Spleen (tissue), 11 donors: ENCODE results near the gene FNBP1. TPM values are rescaled to one million over a fixed set of nuclear protein-coding genes. Genes with fewer than 3 reads are reported as not detected.
"Not testable (repeated sequence)": the region's sequence is repeated elsewhere in the genome, so short reads cannot be mapped to it uniquely, and the experiment has no call there.

Experiments used
- DNase-seq: peaks from one replicate; pipeline ENCODE4 v3.0.0-alpha.2; 2020
- H3K27ac ChIP-seq, 8 donors: fragments of 200-600 bp; sonication (generic) in 7 of 8; 1 replicate in 4 of 8; 2 replicates in 4 of 8; pipeline versions ENCODE4 v1.5.0 to v1.8.0; 2016 to 2021; ENCODE audit warnings: inconsistent platforms in 4 of 8, mild to moderate bottlenecking in 4 of 8, moderate library complexity in 1 of 8
- H3K27me3 ChIP-seq, 7 donors: fragments of 200-600 bp; sonication (generic) in 6 of 7; replicated peaks in 1 of 7; 1 replicate in 4 of 7; 2 replicates in 3 of 7; pipeline versions ENCODE4 v1.5.0 to v1.8.0; 2016 to 2021; ENCODE audit warnings: inconsistent platforms in 3 of 7, mild to moderate bottlenecking in 1 of 7
- H3K36me3 ChIP-seq, 6 donors: fragments of 200-600 bp; sonication (generic) in 5 of 6; 1 replicate in 4 of 6; 2 replicates in 2 of 6; pipeline versions ENCODE4 v1.5.0 to v1.8.0; 2016 to 2021; ENCODE audit warnings: inconsistent platforms in 2 of 6
- H3K4me1 ChIP-seq, 6 donors: fragments of 200-600 bp; sonication (generic) in 5 of 6; 1 replicate in 3 of 6; 2 replicates in 3 of 6; pipeline versions ENCODE4 v1.5.0 to v1.8.0; 2016 to 2021; ENCODE audit warnings: inconsistent platforms in 3 of 6
- H3K4me3 ChIP-seq, 8 donors: fragments of 200-600 bp; sonication (generic) in 7 of 8; 1 replicate in 4 of 8; 2 replicates in 4 of 8; pipeline versions ENCODE4 v1.5.0 to v1.8.0; 2016 to 2021; ENCODE audit warnings: inconsistent platforms in 4 of 8, mild to moderate bottlenecking in 4 of 8, moderate library complexity in 2 of 8
- H3K9me3 ChIP-seq, 8 donors: fragments of 200-600 bp; sonication (generic) in 7 of 8; 1 replicate in 4 of 8; 2 replicates in 4 of 8; pipeline versions ENCODE4 v1.5.0 to v1.8.0; 2016 to 2021; ENCODE audit warnings: inconsistent platforms in 4 of 8
- POLR2A ChIP-seq, 3 donors: fragments of 450-650 bp; IDR thresholded peaks; one replicate each; pipeline ENCODE4 v1.5.1; 2017; ENCODE audit warnings: antibody characterized with exemption in 3 of 3, mild to moderate bottlenecking in 1 of 3
- POLR2AphosphoS5 ChIP-seq, 3 donors: sonication (generic); formaldehyde crosslinking; IDR thresholded peaks; one replicate each; pipeline ENCODE4 v1.5.1; 2017; ENCODE audit warnings: antibody characterized with exemption in 3 of 3
- WGBS, 5 donors: extraction: QIAGEN DNeasy Blood & Tissue Kit in 3 of 5; methylation state at CpG; one replicate each; pipeline versions ENCODE4 v1.1.5 to v1.1.7; 2013 to 2018; 5-methylcytosine and 5-hydroxymethylcytosine counted together
- intact Hi-C: fragments of 100-400 bp; cut with DNase I; formaldehyde crosslinking; loops from one replicate; pipeline ENCODE4 v1.15.0; 2023; ENCODE audit warnings: low total_unique reads
- polyA plus RNA-seq, 3 donors: library from polyadenylated mRNA; stranded (reverse); fragments of 200-250 nt; gene quantifications; one replicate each; pipeline ENCODE4 v1.2.1, GENCODE V29; 2013
- total RNA-seq, 7 donors: library from RNA; depleted of rRNA in 3 of 7; stranded (reverse); fragments of >200 nt in 3 of 7; fragmentation: NEBNext Ultra II Directional in 4 of 7; extraction: Animal tissue kit (Norgen Biotek cat#: 25700) in 4 of 7; gene quantifications; one replicate each; pipeline versions ENCODE4 v1.1.0 to v1.2.1, GENCODE V29; 2016 to 2021
- TF ChIP-seq, protein P1 (sequence below), 11 experiments: fragments of 200-600 bp in 7 of 11; fragments of 450-650 bp in 4 of 11; sonication (generic) in 4 of 11; IDR thresholded peaks in 8 of 11; conservative IDR thresholded peaks in 3 of 11; 1 replicate in 7 of 11; 2 replicates in 4 of 11; pipeline versions ENCODE4 v1.4.0 to v1.8.0; 2016 to 2021; ENCODE audit warnings: antibody characterized with exemption in 11 of 11, inconsistent platforms in 4 of 11, mild to moderate bottlenecking in 1 of 11
- donor health status: healthy with polysubstance abuse.
- donor health status: DM: no; HTN: no; CAD: no; lungs with moderate emphysema.
- donor health status: DM: no; HTN: no; CAD: no.
- donor health status: Bipolar disorder and iron deficiency.
- donor health status: healthy.
- donor health status: DM: no; HTN: no; CAD: no.
- donor health status: DM: yes; HTN: yes; CAD: no.

FNBP1 gene
- total and polyA plus RNA-seq, 10 donors: 40.6 to 156 (median 146) TPM

DNA sequence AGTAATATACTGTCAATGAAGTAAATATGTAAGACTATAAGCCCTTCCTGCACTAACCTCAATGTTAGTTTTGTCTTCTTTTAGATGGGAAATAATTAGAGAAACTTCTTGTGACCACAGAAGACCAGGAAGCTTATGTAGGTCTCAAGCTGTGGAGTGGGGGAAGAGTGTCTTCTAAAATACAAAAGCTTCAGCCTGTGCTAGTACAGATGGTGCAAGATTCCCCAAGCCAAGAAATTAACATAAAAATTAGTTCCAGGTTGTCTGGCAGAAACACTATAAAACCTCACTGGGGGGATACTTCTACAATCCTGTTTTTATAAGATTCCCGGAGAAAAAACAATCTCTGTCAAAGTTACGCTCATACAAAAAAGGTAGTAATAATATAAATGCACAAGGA lies 103.6 kb downstream of the FNBP1 start:
- no peaks in the 10 kb centered on the region for H3K27me3 ChIP-seq
- DNase-seq: no peak
- H3K9me3 ChIP-seq: peaks cover 0 to 16% (median 11%) of the 10 kb centered on the region in 8 donors
- WGBS, 5 donors: 87 to 99% (median 93%) methylated on average over 2 of the region's 2 CpGs
- peaks cover 8 to 82% (median 37%) of the 10 kb centered on the region in 6 donors for H3K4me1 ChIP-seq
- TF ChIP-seq, protein P1, sequence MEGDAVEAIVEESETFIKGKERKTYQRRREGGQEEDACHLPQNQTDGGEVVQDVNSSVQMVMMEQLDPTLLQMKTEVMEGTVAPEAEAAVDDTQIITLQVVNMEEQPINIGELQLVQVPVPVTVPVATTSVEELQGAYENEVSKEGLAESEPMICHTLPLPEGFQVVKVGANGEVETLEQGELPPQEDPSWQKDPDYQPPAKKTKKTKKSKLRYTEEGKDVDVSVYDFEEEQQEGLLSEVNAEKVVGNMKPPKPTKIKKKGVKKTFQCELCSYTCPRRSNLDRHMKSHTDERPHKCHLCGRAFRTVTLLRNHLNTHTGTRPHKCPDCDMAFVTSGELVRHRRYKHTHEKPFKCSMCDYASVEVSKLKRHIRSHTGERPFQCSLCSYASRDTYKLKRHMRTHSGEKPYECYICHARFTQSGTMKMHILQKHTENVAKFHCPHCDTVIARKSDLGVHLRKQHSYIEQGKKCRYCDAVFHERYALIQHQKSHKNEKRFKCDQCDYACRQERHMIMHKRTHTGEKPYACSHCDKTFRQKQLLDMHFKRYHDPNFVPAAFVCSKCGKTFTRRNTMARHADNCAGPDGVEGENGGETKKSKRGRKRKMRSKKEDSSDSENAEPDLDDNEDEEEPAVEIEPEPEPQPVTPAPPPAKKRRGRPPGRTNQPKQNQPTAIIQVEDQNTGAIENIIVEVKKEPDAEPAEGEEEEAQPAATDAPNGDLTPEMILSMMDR (IDR thresholded peaks at IDR 0.05 in 8 of 11, conservative IDR thresholded peaks at IDR 0.05 in 3 of 11): no peak
- no peak for TF ChIP-seq POLR2AphosphoS5 (IDR thresholded peaks at IDR 0.05)
- TF ChIP-seq POLR2A (IDR thresholded peaks at IDR 0.05): no peak
- intact Hi-C loops: no loop called here
- no peak overlapping the region for H3K4me3 ChIP-seq
- H3K36me3 ChIP-seq: peaks cover 0 to 81% (median 9%) of the 10 kb centered on the region in 6 donors
- H3K27ac ChIP-seq: peak overlapping the region in 4 of 8 donors; percentile 23 to 60 (median 49)

- intact Hi-C loops: no loop called here
- WGBS, 5 donors: 39 to 68% (median 45%) methylated on average over 2 of the region's 2 CpGs
- Histone ChIP-seq H3K27me3 (no peaks in the 10 kb centered on the region), H3K4me1 (peaks cover 15 to 82% (median 40%) of the 10 kb centered on the region in 6 donors), H3K36me3 (peaks cover 0 to 72% (median 9%) of the 10 kb centered on the region in 6 donors), H3K4me3 (no peak overlapping the region), H3K27ac (peak overlapping the region in 5 of 8 donors; percentile 23 to 60 (median 43)), H3K9me3 (peaks cover 0 to 16% (median 11%) of the 10 kb centered on the region in 8 donors)
- TF ChIP-seq POLR2AphosphoS5 (IDR thresholded peaks at IDR 0.05) (no peak), POLR2A (IDR thresholded peaks at IDR 0.05) (no peak)
- TF ChIP-seq, protein P1 (IDR thresholded peaks at IDR 0.05 in 8 of 11, conservative IDR thresholded peaks at IDR 0.05 in 3 of 11): no peak
- DNase-seq: no peak
Measured at GRCh38 chr9:129938291-129938979, 104.6 kb downstream of the FNBP1 start.

- H3K9me3 ChIP-seq: peaks cover 0 to 16% (median 11%) of the 10 kb centered on the region in 8 donors
- peaks cover 0 to 66% (median 9%) of the 10 kb centered on the region in 6 donors for H3K36me3 ChIP-seq
- H3K4me3 ChIP-seq, H3K27me3 ChIP-seq, intact Hi-C loops, DNase-seq: not testable (repeated sequence)
- H3K4me1 ChIP-seq: peaks cover 20 to 83% (median 46%) of the 10 kb centered on the region in 6 donors
- 93 to 96% (median 94%) methylated on average over 5 of the region's 5 CpGs for WGBS, 5 donors
- H3K27ac ChIP-seq: peak overlapping the region in 5 of 8 donors; percentile 23 to 60 (median 43)
Measured at GRCh38 chr9:129937879-129938278, 105.1 kb downstream of the FNBP1 start.

DNA sequence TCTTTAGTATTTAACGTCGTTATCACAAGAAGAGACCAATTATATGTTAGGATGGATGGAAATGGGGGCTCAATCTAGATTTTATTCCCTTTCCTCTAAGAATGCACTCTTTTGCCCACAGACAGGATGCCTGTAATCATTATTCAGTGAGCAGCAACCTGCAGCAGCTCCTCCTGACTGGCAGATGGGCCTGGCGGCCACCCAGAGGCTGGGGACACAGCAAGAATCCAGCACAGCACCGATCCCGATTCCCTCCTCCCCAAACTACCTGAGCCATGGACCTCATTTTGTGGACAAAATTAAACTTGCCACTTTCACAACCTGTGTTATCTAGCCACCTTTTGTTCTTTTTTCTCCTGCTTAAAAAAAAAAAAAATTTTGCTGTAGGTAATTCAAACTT lies 106.8 kb downstream of the FNBP1 start:
- H3K27ac ChIP-seq: peak overlapping the region in 3 of 8 donors; percentile 0 to 79 (median 71)
- H3K4me3 ChIP-seq: no peak overlapping the region
- WGBS, 5 donors: 71 to 87% (median 74%) methylated on average over 5 of the region's 5 CpGs
- H3K27me3 ChIP-seq: no peaks in the 10 kb centered on the region
- intact Hi-C loops: no loop called here
- H3K9me3 ChIP-seq: peaks cover 0 to under 1% (median 0%) of the 10 kb centered on the region in 8 donors
- peaks cover 0 to 55% (median 4%) of the 10 kb centered on the region in 6 donors for H3K36me3 ChIP-seq
- H3K4me1 ChIP-seq: peaks cover 32 to 96% (median 61%) of the 10 kb centered on the region in 6 donors
- no peak for DNase-seq
- TF ChIP-seq POLR2AphosphoS5 (IDR thresholded peaks at IDR 0.05): no peak
- TF ChIP-seq, protein P1 (IDR thresholded peaks at IDR 0.05 in 8 of 11, conservative IDR thresholded peaks at IDR 0.05 in 3 of 11): no peak
- no peak for TF ChIP-seq POLR2A (IDR thresholded peaks at IDR 0.05)
